ENCODE data around the gene EPHB1. TPM values are rescaled to one million over a fixed set of nuclear protein-coding genes. Genes with fewer than 3 reads are reported as not detected.

Gene EPHB1
- total and polyA plus RNA-seq, 2 of the 13 experiments (the other 11 are each of a cell fraction or from before 2014, with no cell fraction given) = 0.07 to 0.21 TPM

DNA sequence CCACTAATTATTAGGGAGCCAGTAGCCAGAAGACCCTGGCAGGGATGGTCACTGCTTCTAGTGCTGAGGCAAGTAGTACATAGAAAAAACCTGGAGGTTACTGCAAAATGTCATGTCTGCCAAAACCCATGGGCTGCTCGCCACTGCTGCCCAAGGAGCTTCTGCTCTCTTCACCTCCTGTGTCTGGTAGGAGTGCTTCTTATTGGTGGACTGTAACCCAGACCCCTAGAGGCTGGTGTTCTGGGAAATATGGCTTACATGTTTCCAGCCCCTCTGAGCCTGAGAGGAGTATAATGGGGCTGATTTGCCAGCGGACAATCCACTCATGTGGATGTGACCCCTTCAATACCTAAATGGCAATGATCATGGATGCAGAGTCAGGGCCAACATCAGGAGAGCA is 286.4 kb downstream of the EPHB1 start:
- TF ChIP-seq, protein P1, sequence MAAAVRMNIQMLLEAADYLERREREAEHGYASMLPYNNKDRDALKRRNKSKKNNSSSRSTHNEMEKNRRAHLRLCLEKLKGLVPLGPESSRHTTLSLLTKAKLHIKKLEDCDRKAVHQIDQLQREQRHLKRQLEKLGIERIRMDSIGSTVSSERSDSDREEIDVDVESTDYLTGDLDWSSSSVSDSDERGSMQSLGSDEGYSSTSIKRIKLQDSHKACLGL (CRISPR knock-in tag; IDR thresholded peaks at IDR 0.05) = no peak
- TF ChIP-seq ZNF354B (CRISPR knock-in tag; IDR thresholded peaks at IDR 0.05) (no peak), MEIS1 (CRISPR knock-in tag; IDR thresholded peaks at IDR 0.05; ENCODE audit: borderline replicate concordance) (no peak), AHR (CRISPR knock-in tag; IDR thresholded peaks at IDR 0.05) (no peak), SATB2 (CRISPR knock-in tag; IDR thresholded peaks at IDR 0.05) (no peak), XRCC5 (optimal IDR thresholded peaks at IDR 0.05; ENCODE audit: low read length) (no peak), ZNF333 (CRISPR knock-in tag; IDR thresholded peaks at IDR 0.05; ENCODE audit: borderline replicate concordance) (no peak), ZNF672 (CRISPR knock-in tag; IDR thresholded peaks at IDR 0.05) (no peak), ATRX (CRISPR knock-in tag; IDR thresholded peaks at IDR 0.05; ENCODE audit: borderline replicate concordance) (no peak)
- TF ChIP-seq, protein P2, sequence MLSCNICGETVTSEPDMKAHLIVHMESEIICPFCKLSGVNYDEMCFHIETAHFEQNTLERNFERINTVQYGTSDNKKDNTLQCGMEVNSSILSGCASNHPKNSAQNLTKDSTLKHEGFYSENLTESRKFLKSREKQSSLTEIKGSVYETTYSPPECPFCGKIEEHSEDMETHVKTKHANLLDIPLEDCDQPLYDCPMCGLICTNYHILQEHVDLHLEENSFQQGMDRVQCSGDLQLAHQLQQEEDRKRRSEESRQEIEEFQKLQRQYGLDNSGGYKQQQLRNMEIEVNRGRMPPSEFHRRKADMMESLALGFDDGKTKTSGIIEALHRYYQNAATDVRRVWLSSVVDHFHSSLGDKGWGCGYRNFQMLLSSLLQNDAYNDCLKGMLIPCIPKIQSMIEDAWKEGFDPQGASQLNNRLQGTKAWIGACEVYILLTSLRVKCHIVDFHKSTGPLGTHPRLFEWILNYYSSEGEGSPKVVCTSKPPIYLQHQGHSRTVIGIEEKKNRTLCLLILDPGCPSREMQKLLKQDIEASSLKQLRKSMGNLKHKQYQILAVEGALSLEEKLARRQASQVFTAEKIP (CRISPR knock-in tag; IDR thresholded peaks at IDR 0.05; ENCODE audit: borderline replicate concordance) = no peak
- TF ChIP-seq, protein P3, sequence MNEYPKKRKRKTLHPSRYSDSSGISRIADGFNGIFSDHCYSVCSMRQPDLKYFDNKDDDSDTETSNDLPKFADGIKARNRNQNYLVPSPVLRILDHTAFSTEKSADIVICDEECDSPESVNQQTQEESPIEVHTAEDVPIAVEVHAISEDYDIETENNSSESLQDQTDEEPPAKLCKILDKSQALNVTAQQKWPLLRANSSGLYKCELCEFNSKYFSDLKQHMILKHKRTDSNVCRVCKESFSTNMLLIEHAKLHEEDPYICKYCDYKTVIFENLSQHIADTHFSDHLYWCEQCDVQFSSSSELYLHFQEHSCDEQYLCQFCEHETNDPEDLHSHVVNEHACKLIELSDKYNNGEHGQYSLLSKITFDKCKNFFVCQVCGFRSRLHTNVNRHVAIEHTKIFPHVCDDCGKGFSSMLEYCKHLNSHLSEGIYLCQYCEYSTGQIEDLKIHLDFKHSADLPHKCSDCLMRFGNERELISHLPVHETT (CRISPR knock-in tag; conservative IDR thresholded peaks at IDR 0.05) = no peak
- Histone ChIP-seq H4K20me1 (ENCODE audit: insufficient read depth, low read length) (no peaks in the 10 kb centered on the region), H3K36me3 (replicated peaks in 1 of 2; ENCODE audit: control insufficient read depth in 1 of 2, insufficient read depth in 2 of 2, low read length in 2 of 2) (no peaks in the 10 kb centered on the region), H3K4me3 (replicated peaks in 1 of 3; ENCODE audit: insufficient read depth in 1 of 3, low read depth in 2 of 3, low read length in 3 of 3) (no peak overlapping the region), H3K9ac (ENCODE audit: insufficient read depth, low read depth, low read length) (no peak overlapping the region), H2AFZ (ENCODE audit: low read length) (no peak overlapping the region), H3K4me2 (ENCODE audit: low read depth, low read length) (no peak overlapping the region), H3K27ac (ENCODE audit: extremely low read length, insufficient read depth, low read length) (no peak overlapping the region), H3K9me3 (ENCODE audit: low read length) (no peaks in the 10 kb centered on the region), H3K27me3 (ENCODE audit: control insufficient read depth in 1 of 2, insufficient read depth in 2 of 2, low read length in 2 of 2) (no peaks in the 10 kb centered on the region), H3K4me1 (ENCODE audit: insufficient read depth, low read length) (no peaks in the 10 kb centered on the region), H3K79me2 (ENCODE audit: insufficient read depth, low read length) (no peaks in the 10 kb centered on the region)
- CTCF ChIA-PET (ENCODE audit: low intra/inter-chr PET ratio, low total read pairs) = no interaction called here
- POLR2A ChIA-PET = no interaction called here
- DNase-seq (ENCODE audit: low spot score) (no peak), ATAC-seq (no peak), FAIRE-seq (no peak)
- WGBS (ENCODE audit: low lambda C conversion rate) = 0% methylated on average over 2 of the region's 2 CpGs
- BruUV-seq (replicated peaks) = no TSS peak
- intact Hi-C loops (cut with micrococcal nuclease; ENCODE audit: unreplicated experiment) = no loop called here
- in situ Hi-C loops (cut with HindIII; ENCODE audit: extremely low pct_ligation_motif_present, low pct_unique_long_range_greater_than_20kb) = no loop called here
